Measurements from ENCODE around the gene PBX1. TPM values are rescaled to one million over a fixed set of nuclear protein-coding genes. Genes with fewer than 3 reads are reported as not detected.
A peak's percentile ranks its signal among the peaks of the same experiment; 100 is the strongest.

PBX1 gene
- total and polyA plus RNA-seq, 4 donors: 7.8 to 112 (median 33.5) TPM

GRCh38 chr1:164610538-164611222, 51.7 kb downstream of the PBX1 start:
- no peak for DNase-seq
- Histone ChIP-seq H3K27ac (ENCODE audit: low read depth in 1 of 2, low read length in 1 of 2) (peak overlapping the region in 1 of 2 donors; percentile 60), H3K9ac (ENCODE audit: insufficient read depth in 1 of 2, low read length in 2 of 2) (no peak overlapping the region), H3K27me3 (ENCODE audit: control insufficient read depth in 3 of 3, insufficient read depth in 3 of 3, low read length in 2 of 3) (no peaks in the 10 kb centered on the region), H3K36me3 (ENCODE audit: control insufficient read depth in 4 of 4, insufficient read depth in 4 of 4, low read length in 4 of 4) (no peaks in the 10 kb centered on the region), H3K9me3 (ENCODE audit: control insufficient read depth in 4 of 4, insufficient read depth in 3 of 4, low read length in 3 of 4) (no peaks in the 10 kb centered on the region), H3K4me1 (ENCODE audit: control insufficient read depth in 5 of 5, insufficient read depth in 5 of 5, low read length in 5 of 5) (peaks cover 11 to 45% (median 21%) of the 10 kb centered on the region in 5 donors), H3K4me3 (no peak overlapping the region)
- ATAC-seq (ENCODE audit: insufficient read depth, low FRiP score): no peak
- TF ChIP-seq CTCF (IDR thresholded peaks at IDR 0.05; ENCODE audit: control extremely low read depth, extremely low read depth): no peak
- WGBS, 2 donors: 92 to 94% methylated on average over 3 of the region's 3 CpGs

DNA sequence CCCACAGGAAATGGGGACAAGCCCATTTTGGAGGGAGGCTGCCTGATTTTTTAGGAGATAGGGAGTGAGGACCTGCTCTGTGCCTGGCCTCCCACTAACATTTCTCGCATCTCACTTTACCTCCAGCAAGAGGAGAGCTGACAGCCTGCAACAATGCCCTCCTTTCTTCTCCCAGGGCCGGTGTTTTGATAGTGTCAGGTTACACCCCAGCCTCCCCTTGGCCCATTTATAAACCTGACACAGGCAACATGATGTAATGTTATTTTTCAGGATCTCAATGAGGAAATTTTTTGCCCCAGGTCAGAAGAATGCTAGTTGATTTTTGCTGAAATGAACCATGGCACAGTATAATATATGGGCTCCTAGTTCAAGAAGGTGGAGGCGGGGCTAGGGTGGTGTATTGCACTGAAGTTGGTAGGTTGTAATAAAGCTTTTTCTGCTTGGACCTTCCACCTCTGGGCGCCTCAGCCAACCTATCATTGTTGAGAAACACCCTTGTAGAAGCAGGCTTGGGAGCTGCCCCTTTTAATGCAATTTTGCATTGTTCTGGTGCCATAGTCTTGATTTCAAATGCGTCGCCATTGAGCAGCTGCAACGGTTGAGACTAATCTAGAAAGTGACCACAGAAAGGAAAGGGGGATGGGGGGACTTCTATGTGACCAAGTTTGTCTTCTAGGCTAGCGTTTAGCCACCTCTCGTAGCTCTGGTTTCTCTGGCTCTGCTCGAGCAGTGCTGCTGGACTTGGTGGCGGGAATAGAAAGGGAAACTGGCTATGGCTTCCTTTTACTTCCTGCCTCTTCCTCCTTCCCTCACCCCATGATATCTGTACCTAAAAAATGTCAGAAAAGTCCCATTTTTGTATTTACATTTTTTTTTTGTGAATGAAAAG, 53.0 kb downstream of the PBX1 start:
- no peak overlapping the region for H3K4me3 ChIP-seq
- no peak for TF ChIP-seq CTCF (IDR thresholded peaks at IDR 0.05; ENCODE audit: control extremely low read depth, extremely low read depth)
- no peaks in the 10 kb centered on the region for H3K27me3 ChIP-seq (ENCODE audit: control insufficient read depth in 3 of 3, insufficient read depth in 3 of 3, low read length in 2 of 3)
- H3K36me3 ChIP-seq (ENCODE audit: control insufficient read depth in 4 of 4, insufficient read depth in 4 of 4, low read length in 4 of 4): no peaks in the 10 kb centered on the region
- 78 to 89% methylated on average over 11 of the region's 11 CpGs for WGBS, 2 donors
- no peak overlapping the region for H3K9ac ChIP-seq (ENCODE audit: insufficient read depth in 1 of 2, low read length in 2 of 2)
- no peaks in the 10 kb centered on the region for H3K9me3 ChIP-seq (ENCODE audit: control insufficient read depth in 4 of 4, insufficient read depth in 3 of 4, low read length in 3 of 4)
- no peak for ATAC-seq (ENCODE audit: insufficient read depth, low FRiP score)
- H3K27ac ChIP-seq (ENCODE audit: low read depth in 1 of 2, low read length in 1 of 2): no peak overlapping the region
- DNase-seq: peak; percentile 63 to 84 (median 71)
- H3K4me1 ChIP-seq (ENCODE audit: control insufficient read depth in 5 of 5, insufficient read depth in 5 of 5, low read length in 5 of 5): peaks cover 13 to 53% (median 23%) of the 10 kb centered on the region in 5 donors

GRCh38 chr1:164613176-164613575, 54.2 kb downstream of the PBX1 start:
- Histone ChIP-seq H3K27ac (ENCODE audit: low read depth in 1 of 2, low read length in 1 of 2) (no peak overlapping the region), H3K4me1 (ENCODE audit: control insufficient read depth in 5 of 5, insufficient read depth in 5 of 5, low read length in 5 of 5) (peaks cover 13 to 57% (median 29%) of the 10 kb centered on the region in 5 donors)

More at GRCh38 chr1:164613176-164613575, 54.2 kb downstream of the PBX1 start:
- H3K9ac ChIP-seq (ENCODE audit: insufficient read depth in 1 of 2, low read length in 2 of 2): no peak overlapping the region
- H3K36me3 ChIP-seq (ENCODE audit: control insufficient read depth in 4 of 4, insufficient read depth in 4 of 4, low read length in 4 of 4): no peaks in the 10 kb centered on the region
- no peak for ATAC-seq (ENCODE audit: insufficient read depth, low FRiP score)
- TF ChIP-seq CTCF (IDR thresholded peaks at IDR 0.05; ENCODE audit: control extremely low read depth, extremely low read depth): no peak
- DNase-seq: no peak
- no peaks in the 10 kb centered on the region for H3K9me3 ChIP-seq (ENCODE audit: control insufficient read depth in 4 of 4, insufficient read depth in 3 of 4, low read length in 3 of 4)
- H3K27me3 ChIP-seq (ENCODE audit: control insufficient read depth in 3 of 3, insufficient read depth in 3 of 3, low read length in 2 of 3): no peaks in the 10 kb centered on the region
- 63 to 87% methylated on average over 3 of the region's 3 CpGs for WGBS, 2 donors
- H3K4me3 ChIP-seq: no peak overlapping the region

All from lung (tissue), 12 donors.